ENCODE measurements around the gene RNF166.
"Not testable (repeated sequence)": the region's sequence is repeated elsewhere in the genome, so short reads cannot be mapped to it uniquely, and the experiment has no call there.

RNF166 gene

DNA sequence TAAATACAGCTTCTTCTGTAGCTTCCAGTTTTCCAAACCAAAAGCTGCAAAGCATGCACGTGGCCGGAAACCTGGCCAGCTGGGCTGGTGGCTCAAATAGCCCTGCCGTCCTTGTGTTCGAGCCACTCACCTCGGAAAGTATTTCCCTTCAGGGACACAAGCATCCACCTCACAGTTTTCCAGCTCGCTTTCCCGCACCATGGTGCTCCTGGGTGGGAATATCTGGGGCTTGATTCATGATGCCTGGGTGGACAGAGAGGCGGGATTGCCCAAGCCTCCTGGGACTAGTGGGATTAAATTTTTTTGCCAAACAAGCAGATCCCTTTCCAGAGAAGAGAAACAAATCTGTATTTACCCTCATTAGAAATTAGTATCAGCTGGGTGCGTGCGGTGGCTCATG, 36.2 kb downstream of the RNF166 start:
- DNase-seq, result no peak

DNA sequence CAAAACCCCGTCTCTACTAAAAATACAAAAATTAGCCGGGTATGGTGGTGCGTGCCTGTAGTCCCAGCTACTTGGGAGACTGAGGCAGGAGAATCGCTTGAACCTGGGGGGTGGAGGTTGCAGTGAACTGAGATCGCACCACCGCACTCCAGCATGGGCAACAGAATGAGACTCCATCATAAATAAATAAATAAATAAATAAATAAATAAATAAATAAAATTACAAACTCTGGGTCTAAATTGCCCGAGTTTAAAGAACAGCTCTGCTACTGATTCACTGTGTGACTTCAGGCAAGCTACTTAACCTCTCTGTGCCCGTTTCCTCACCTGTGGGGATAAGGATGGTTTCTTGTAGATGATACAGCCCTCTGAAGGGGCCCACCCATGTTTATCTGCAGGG, 36.7 kb downstream of the RNF166 start:
- not testable (repeated sequence) for DNase-seq

DNA sequence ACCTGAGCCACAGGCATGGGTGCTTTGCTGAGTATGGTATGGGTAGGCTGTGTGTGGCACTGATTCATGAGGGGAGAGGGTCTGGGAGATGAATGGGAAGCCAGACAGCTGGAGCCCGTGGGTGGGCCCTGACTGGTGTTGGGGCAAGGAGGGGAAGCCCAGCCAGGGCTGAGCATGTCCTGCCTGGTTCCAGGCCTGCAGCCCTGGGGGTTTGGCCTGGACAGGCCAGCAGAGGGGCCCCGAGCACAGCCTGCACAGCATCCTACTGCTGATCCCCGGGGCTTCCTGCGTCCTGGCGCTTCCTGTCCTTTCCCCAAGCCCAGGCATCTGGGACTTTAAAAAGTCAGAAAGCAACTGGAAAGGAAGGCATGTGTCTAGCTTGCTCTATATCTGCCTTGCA, 38.7 kb downstream of the RNF166 start:
- DNase-seq, result no peak

DNA sequence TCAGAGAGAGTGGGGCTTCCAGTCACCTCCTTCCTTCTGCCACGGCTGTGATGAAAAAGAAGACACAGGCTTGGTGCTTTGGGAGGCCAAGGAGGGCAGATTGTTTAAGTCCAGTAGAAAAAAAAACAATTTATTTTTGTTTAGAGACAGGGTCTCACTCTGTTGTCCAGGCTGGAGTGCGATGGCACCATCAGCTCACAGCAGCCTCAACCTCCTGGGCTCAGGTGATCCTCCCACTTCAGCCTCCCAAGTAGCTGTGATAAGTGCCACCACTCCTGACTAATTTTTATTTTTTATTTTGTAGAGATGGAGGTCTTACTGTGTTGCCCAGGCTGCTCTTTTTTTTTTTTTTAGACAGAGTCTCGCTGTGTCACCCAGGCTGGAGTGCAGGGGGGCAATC, 40.6 kb downstream of the RNF166 start:
- DNase-seq, result no peak

DNA sequence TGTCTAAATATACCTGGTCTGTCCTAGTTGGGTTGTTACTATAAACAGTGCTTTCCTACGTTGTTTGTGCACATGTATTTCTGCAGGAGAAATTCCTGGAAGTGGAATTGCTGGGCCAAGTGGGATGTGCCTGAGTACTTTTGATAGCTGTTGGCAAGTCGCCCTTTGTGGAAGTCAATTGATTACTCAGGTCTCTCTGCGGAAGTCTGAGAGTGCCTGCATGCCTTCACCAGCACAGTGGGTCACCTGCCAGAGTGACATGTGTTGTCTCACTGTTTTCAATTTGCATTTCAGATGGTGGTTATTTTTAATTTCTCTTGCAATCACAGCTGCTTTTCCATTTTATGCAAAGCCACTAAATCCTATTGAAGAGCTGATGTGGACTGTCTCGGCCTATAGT, 41.1 kb downstream of the RNF166 start:
- DNase-seq, result no peak

DNA sequence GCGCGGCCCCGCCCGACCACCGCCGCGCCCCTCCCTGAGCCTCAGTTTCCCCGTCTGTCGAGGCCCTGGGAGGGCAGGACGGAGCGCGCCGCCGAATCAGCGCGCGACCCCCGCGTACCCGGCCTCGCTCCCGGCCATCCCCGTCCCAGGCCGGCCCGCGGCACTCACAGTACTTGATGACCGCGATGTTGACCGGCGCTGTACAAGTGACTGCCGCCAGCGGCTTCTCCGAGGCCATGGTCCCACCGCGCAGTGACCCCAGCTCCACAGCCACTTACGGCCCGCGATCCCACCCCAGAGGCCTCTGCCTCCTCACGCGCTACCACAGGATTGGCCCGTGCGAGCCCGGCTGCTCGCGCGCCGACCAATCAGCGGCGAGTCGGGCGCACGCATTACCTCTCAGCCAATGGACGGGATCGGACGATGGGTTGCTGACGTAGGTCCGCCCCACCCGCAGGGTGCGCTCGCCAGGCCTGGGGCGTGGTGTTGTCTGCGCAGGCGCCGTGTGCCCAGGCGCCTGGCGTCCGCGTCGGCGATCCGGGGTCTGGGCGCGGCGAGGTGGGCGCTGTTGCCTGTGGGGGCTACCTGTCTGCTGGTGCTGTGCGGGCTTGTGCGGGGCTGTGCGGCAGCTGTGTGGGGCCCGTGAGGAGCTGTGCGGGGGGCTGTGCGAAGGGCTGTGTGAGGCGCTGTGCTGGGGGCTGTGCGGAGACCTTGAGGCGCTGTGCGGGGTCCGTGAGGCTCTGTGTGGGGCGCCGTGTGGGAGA, 43.2 kb downstream of the RNF166 start, which contains the start of gene MVD:
MVD (minus strand) TSS at position 249 of the 764 bp plus-strand sequence; CDS start at position 238, 11 bp downstream.
- DNase-seq, result peak; percentile 94

DNA sequence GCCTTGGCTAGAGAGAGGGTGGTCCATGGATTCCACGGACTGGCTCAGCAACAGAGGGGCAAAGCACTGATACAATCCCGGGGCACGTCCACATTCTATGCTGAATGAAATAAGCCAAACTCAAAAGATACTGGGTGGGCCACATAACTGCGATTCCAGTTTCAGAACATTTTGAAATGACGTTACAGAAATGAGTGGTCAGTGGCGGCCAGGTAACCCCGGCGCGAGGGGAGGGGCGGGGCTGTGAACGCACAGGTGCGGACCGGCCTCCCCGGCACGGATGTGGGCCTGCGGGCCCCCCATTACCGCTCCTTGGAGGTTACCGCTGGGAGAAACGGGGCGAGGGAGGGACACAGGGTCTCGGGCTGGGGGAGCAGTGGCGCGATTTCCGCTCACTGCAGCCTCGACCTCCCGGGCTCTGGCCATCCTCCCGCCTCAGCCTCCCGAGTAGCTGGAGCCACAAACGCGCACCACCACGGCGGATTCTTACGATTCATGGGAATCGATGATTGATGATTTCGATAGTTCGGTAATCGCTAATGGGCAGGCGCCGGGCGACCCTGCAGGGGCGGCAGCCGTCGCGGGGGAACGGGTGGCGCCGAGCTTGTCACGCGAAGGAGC, 43.9 kb downstream of the RNF166 start:
- peak; percentile 18 for DNase-seq

DNA sequence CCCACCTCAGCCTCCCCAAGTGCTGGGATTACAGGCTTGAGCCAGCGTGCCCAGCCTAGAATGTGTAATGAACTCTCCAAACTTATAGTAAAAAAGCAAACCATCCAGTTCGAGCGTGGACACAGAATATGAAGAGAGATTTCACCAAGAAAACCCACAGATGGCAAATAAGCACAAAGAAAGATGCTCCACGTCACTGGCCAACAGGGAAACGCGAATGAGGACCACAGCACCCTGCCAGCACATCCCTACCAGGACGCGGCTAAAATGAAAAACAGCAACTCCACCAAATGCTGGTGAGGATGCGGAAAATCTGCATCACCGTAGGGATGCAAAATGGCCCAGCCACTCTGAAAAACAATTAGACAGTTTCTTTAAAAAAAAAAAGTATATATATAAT, 44.7 kb downstream of the RNF166 start:
- no peak for DNase-seq

DNA sequence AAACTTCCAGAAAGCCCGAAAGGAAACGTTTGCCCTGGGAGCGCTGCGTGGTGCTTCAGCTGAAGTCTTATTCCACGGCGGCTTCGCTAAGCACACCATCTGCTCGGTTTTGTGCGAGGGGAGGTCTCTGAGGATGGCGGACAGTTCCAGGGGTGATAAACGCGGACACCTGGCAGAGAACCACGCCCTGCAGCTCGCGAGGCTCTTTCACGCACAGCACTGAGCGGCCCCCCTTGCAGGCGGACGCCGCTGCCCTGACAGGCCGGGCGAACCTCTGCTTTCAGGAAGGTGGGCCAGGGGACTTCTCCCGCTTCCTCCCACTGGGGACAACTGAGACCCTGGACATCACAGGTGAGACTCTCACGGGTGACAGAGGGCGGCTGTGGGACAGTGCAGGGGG, 47.0 kb downstream of the RNF166 start:
- DNase-seq, result no peak

DNA sequence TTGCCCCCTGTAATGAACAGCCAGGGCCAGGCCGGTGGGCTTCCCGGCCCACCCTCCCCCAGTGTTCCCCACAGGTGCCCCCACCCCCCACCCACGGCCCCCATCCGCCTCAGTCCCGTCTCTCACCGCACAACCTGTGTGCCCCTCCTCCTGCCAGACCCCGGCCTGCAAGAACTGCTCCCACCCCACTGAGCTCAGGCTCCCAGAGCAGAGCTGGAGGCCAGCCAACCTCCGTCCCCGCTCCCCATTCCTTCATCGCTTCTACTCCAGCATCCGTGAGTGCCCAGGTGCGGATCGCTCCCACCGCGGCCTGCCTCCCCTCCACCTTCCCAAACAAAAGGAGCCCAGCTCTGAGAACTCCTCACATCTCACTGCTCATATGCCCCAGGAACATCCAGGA, 47.5 kb downstream of the RNF166 start:
- no peak for DNase-seq

DNA sequence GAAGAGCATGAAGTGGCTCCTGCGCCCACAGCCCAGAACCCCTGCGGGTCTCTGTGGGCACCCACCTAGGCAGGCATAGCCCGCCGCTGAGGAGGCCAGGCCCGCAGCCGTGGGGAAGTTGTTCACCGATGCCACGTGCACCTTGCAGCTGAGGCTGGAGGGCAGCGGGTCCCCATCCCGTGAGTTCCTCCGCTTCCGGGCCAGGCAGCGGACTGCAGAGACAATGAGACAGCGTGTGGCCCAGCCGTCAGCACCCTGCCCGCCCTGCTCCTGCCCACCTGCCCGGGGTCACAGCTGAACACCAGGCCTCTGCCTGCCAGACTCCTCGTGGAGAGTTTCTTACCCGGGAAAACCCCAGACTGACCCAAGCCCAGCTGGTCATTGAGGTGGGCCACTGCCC, 48.8 kb downstream of the RNF166 start:
- DNase-seq, result no peak

DNA sequence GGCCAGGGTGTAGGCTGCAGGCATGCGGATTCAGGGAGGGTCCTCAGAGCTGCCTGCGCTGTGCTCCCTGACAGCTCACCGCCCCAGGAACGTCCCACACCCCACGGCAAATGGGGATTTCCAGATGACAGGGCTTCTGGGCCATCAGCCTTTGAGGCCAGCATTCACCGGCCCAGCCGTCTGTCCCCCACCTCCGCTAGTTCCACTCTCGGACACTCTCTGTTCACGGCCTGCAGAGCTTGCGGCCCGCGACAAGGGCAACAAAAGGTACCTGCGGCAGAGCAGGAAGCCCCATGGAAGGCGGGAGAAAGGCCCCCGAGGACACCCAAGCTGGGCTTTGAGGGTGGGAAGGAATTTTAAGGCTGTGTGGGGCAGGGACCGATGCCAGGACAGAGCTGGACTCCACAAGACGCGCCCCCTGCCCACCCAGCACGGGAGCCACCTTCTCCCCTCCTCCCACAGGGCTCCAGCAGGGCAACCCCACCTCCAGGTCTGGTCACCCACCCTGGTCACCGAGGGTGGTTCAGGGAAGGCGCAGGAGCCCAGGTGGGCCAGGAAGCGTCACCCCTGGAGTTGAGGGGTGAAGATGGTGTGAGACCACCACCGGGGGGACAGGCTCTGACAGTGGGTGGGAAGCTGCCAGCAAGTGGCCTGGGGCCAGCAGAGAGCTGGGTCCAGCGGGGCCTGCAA, 49.8 kb downstream of the RNF166 start:
- no peak for DNase-seq

DNA sequence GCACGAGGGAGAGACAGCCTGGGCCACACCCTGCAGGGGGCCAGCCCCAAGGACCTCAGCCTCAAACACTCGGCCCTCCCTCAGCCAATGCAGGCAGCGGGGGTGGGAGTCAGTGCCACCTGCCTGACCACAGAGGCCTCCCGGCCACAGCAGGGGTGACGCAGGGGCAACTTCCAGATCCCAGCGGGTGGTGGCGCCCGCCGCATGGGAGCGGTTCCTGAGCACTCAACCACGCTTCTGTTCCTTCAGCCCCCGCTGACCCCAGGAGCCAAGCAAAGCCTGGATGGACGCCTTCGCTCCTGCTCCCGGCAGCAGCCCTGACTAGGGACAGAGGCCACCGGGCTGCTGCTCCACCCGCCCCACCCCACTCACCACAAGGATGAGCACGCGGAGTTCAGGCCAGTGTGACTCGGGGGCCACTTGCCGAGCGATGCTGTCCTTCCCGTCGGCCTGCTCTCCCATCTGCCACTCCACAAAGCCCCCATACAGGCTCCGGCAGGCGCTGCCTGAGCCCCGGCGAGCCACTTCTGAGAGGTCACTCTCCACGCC, 50.4 kb downstream of the RNF166 start:
- DNase-seq, result no peak

DNA sequence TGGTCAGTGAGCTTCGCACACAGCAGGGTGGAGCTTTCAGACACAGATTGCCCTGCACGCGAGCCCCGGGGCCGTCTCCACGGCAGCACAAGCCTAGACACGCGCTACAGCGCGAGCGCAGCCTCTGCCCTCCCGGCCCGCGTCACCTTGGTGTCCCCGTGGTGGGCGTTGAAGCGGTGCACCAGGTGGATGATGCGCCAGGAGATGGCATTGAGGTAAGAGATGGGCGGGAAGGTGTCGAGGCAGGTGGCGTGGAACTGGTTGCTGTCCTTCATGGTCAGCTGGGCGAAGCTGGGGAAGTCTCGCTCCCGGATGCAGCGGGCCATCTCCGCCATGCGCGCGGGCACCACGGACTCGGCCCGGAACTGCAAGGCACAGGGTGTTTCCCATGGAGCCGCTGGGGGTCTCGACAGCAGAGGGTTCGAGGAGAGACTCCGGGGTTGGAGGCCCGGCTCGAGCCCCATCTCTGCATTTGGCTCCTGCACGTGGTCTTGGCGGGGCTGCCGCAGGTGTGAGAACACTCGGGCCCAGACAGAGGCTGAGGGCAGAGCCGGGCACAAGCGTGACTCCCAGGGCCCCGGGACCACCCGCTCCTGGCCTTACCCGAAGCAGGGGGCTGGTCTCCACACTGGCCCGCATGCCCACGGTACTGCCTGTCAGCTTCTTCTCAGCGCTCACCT, 51.0 kb downstream of the RNF166 start:
- no peak for DNase-seq

DNA sequence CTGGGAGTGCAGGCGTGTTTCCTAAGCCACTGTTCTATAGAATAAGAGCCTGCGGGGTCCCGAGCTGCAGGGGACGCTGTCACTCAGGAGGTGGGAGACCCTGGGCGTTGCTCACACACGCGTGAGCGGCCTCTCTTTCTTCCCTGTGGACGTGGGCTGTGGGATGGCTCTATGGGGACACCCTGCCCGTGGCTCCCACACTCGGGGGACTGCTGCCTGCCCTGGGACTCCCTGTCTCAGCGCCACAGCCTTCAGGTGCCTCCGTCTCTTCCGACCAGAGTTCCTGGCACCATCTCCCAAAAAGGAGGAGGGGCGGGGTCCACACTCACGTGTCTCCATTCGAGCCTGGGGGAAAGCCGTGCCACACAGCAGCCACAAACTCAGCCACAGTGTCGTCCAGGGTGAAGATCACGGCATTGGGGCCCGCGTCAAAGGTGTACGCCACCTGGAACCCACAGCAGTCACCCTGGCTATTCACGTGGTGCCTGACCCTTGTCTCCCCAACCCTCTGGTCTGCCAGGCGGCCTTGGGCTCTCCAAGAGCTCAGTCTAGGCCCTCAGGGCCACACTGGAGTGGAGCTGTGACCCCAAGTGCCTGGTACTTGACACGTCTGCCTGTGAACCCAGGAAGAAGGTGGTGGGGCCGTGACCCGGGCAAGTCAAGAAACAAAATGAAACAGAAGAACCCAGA, 51.7 kb downstream of the RNF166 start:
- DNase-seq, result no peak

DNA sequence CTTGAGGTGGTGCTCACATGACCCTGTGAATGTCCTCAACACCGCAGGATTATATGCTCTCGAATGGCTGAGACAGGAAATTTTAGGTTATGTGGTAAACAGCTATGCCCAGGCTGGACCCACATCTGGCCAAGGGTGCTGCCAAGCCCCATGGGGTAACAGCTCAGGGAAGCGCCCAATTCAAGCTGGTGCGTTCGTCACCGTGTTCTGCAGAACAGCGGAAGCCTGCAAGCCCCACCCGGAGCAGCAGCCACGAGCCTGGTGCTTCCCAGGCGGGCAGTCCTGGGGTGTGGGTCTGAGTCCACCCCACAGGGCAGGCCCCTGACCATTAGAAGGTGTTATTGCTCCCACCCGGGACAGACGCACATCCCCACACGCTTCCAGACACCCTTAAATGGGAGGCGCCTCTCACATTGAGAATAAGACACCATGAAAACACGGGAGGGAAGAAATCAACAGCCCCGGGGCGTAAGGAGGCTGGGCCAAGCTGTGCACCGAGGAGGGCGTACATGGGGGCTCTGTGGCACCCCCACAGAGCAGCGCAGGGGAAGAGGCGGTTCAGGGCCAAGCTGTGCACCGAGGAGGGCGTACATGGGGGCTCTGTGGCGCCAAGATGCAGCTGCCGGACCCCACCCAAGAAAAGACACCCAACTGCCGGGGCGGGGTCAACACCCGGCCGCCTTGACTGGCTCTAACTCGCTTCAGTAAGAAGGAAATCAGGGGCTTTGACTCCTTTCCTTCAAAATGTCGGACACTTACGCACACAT, 52.4 kb downstream of the RNF166 start:
- no peak for DNase-seq

DNA sequence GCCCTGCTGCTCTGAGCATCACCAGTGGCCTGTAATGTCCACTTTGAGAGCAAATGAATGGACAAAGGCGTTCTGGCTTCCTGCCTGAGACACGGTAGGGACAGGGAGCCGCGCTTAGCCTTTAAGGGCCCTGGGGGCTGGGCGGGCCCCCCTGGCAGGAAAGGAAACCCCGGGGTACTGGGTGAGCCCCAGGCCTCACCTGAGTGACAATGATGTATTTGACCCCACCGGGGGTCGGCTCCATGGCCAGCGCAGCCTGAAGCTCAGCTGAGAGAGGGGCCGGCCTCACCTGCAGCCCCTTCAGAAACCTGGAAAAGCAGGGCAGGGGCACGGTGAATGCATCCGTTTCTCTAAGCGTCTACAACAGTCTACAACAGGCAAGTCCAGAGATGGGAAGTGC, 53.1 kb downstream of the RNF166 start:
- no peak for DNase-seq

DNA sequence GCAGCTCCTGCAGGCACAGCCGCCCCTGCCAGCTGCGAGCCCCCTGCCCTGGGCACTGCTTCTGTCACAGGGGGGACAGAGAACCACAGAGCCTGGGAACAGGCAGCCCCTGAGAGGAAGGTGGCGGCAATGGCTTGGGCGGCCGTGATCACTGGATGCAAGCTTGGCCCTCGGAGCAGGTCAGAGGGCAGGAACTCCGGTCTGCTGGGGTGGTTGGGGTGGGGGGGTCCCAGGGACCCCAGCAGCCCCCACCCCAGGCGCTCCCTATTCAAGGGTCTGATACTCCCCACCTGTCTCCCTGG, 53.5 kb downstream of the RNF166 start:
- DNase-seq, result no peak

DNA sequence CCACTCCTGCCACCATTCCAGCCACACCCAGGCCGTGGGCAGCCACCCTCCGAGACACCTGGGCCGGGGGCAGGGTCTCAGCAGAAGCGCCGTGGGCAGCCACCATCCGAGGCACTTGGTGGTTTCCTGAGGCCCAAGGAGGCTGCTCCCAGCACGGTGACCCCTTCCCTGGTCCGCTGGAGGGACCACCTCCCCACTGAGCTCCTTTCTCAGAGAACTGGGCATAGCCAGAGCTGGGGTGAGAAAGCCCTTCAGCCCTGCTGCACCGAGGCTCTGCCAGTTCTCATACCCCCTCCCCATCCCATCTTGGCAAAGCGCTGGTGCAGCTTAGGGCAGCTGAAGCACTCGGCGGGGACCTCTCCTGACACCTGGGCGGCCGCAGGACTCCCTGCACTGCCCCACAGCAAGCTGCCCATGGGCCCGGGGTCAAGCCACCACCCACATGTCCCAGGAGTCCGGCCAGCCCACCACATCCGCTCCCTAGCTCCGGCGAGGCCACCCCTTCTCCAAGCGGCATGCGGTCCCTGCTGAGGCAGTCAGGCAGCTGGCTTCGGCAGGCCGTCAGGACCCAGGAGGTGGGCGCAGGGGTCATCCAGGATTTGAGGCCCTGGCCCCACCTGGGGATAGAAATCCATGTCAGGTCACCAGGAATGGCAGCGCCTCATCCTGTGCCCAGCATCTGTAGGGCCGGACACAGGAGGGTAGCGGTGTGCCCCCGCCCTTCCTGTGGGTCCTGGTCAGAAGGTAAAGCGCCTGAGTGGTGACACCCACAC, 54.0 kb downstream of the RNF166 start:
- DNase-seq, result no peak

DNA sequence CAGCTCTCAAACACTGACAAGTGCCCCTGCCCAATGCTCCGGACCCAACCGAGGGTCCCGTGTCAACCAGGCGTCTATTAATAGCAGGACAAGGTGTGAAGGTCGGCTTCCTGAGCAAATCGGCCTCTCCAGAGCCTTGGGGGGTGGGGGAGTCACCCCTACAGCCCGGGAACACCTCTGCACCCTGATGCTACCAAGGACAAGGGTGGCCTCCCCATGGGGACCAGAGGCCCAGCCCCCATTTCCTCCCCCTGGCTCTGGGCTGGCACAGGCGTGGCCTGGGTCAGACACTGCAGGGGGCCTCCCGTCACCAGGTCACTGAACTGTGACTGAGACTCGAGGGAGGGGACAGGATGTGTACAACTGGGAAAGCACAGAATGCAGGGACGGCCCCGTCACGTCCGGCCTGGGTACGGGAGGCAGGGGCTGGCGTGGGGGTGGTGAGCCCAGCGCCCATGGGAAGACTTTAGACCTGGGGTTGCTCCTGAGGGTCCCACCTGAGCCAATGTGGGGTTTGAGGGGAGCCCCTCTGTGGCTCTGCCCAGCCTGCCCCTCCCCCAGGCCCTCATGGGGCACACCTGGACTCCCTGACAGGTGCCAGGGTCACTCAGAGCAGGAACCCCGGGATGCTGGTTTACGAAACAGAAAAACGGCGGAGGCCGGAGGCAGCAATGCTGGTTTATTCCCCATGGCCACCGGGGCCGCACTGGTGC, 54.8 kb downstream of the RNF166 start:
- DNase-seq, result peak; percentile 63

All from stimulated activated naive CD4-positive, alpha-beta T cell treated with Interleukin-2 at 50 U/mL for 16 hours (primary cell).